Upper lobe of left lung (tissue), 4 donors: ENCODE measurements around the gene NAPB.
"Not testable (repeated sequence)": the region's sequence is repeated elsewhere in the genome, so short reads cannot be mapped to it uniquely, and the experiment has no call there.

Source experiments
- CTCF ChIP-seq, 6 experiments: fragments of 450-650 bp in 4 of 6; fragments of 200-600 bp in 2 of 6; sonication (generic) in 2 of 6; IDR thresholded peaks; one replicate each; pipeline ENCODE4 v1.5.1; 2016 to 2019; ENCODE audit warnings: antibody characterized with exemption in 6 of 6
- EP300 ChIP-seq, 4 donors: sonication (generic); formaldehyde crosslinking; IDR thresholded peaks; one replicate each; pipeline ENCODE4 v1.5.1; 2017; ENCODE audit warnings: antibody characterized with exemption in 4 of 4, control low read depth in 2 of 4
- POLR2A ChIP-seq, 4 donors: fragments of 450-650 bp; IDR thresholded peaks; one replicate each; pipeline ENCODE4 v1.5.1; 2016 to 2017; ENCODE audit warnings: antibody characterized with exemption in 4 of 4, mild to moderate bottlenecking in 2 of 4
- POLR2AphosphoS5 ChIP-seq, 2 donors: sonication (generic); formaldehyde crosslinking; IDR thresholded peaks; one replicate each; pipeline ENCODE4 v1.5.1; 2017; ENCODE audit warnings: antibody characterized with exemption in 2 of 2

GRCh38 chr20:23466961-23467360 is 45.7 kb upstream of the NAPB start:
- not testable (repeated sequence) for TF ChIP-seq POLR2AphosphoS5, CTCF, POLR2A, EP300 (IDR thresholded peaks at IDR 0.05)
